Neural cell (in vitro differentiated cells): ENCODE results near the gene RNF227. TPM values are rescaled to one million over a fixed set of nuclear protein-coding genes. Genes with fewer than 3 reads are reported as not detected.

Experiments
- H2AFZ ChIP-seq: fragments of 200-600, 300-800 bp; sonication (generic), shearing (Covaris generic); 2 replicates; pipeline ENCODE4 v1.6.0; 2014; ENCODE audit warnings: low read depth, mild to moderate bottlenecking, antibody characterized with exemption, low read length, moderate library complexity
- H3F3A ChIP-seq: fragments of 200-600 bp; shearing (Covaris generic); 2 replicates; pipeline ENCODE4 v1.6.1; 2016; ENCODE audit warnings: mild to moderate bottlenecking, moderate library complexity, mixed read lengths, antibody characterized with exemption, low read length; ENCODE audit not compliant: insufficient read depth, poor library complexity, severe bottlenecking
- H3K27ac ChIP-seq: fragments of 200-600, 300-800 bp; sonication (generic), shearing (Covaris generic); 2 replicates; pipeline ENCODE4 v1.5.1; 2014; ENCODE audit warnings: mild to moderate bottlenecking, low read length, moderate library complexity
- H3K27me3 ChIP-seq: fragments of 300-800, 200-600 bp; sonication (generic), shearing (Covaris generic); 2 replicates; pipeline ENCODE4 v1.6.0; 2014; ENCODE audit warnings: mild to moderate bottlenecking, low read depth, low read length, moderate library complexity; ENCODE audit not compliant: insufficient read depth
- H3K36me3 ChIP-seq: fragments of 300-800, 200-600 bp; sonication (generic), shearing (Covaris generic); 2 replicates; pipeline ENCODE4 v1.5.1; 2014; ENCODE audit warnings: mild to moderate bottlenecking, antibody characterized with exemption, low read length, moderate library complexity; ENCODE audit not compliant: insufficient read depth
- H3K4me2 ChIP-seq: fragments of 300-800, 200-600 bp; sonication (generic), shearing (Covaris generic); 2 replicates; pipeline ENCODE4 v1.6.0; 2014; ENCODE audit warnings: mild to moderate bottlenecking, low read length
- H3K4me3 ChIP-seq: fragments of 300-800, 200-600 bp; sonication (generic), shearing (Covaris generic); 2 replicates; pipeline ENCODE4 v1.5.1; 2014; ENCODE audit warnings: mild to moderate bottlenecking, low read length, moderate library complexity
- H3K79me2 ChIP-seq: fragments of 200-600 bp; shearing (Covaris generic); replicated peaks from 2 replicates; pipeline ENCODE4 v1.6.0; 2014; ENCODE audit warnings: mild to moderate bottlenecking, low read length, moderate library complexity; ENCODE audit not compliant: insufficient read depth
- H3K9ac ChIP-seq: fragments of 300-800, 200-600 bp; sonication (generic), shearing (Covaris generic); 2 replicates; pipeline ENCODE4 v1.6.1; 2016; ENCODE audit warnings: mild to moderate bottlenecking, low read length, mixed read lengths
- H3K9me2 ChIP-seq: fragments of 200-600 bp; shearing (Covaris generic); 2 replicates; pipeline ENCODE4 v1.6.1; 2016; ENCODE audit warnings: mild to moderate bottlenecking, low read length, mixed read lengths; ENCODE audit not compliant: insufficient read depth
- H3K9me3 ChIP-seq: fragments of 200-600, 300-800 bp; sonication (generic), shearing (Covaris generic); 2 replicates; pipeline ENCODE4 v1.6.1; 2016; ENCODE audit warnings: mild to moderate bottlenecking, mixed run types, low read length, moderate library complexity, mixed read lengths
- H4K20me1 ChIP-seq: fragments of 200-600 bp; shearing (Covaris generic); 2 replicates; pipeline ENCODE4 v1.6.1; 2016; ENCODE audit warnings: mild to moderate bottlenecking, mixed run types; ENCODE audit not compliant: insufficient read depth
- EP300 ChIP-seq: fragments of 450-650 bp; conservative IDR thresholded peaks from 2 replicates; pipeline ENCODE4 v1.6.1; 2014; ENCODE audit warnings: antibody characterized with exemption, mild to moderate bottlenecking, moderate library complexity; ENCODE audit not compliant: poor library complexity, severe bottlenecking
- EZH2 ChIP-seq: fragments of 200-600, 300-800 bp; shearing (Covaris generic), sonication (generic); IDR thresholded peaks from 2 replicates; pipeline ENCODE4 v1.6.1; 2014; ENCODE audit warnings: antibody characterized with exemption, low read length, borderline replicate concordance, mild to moderate bottlenecking; ENCODE audit not compliant: insufficient read depth, poor library complexity, severe bottlenecking
- MXI1 ChIP-seq: fragments of 450-650 bp; conservative IDR thresholded peaks from 2 replicates; pipeline ENCODE4 v1.6.1; 2014; ENCODE audit warnings: antibody characterized with exemption, mild to moderate bottlenecking; ENCODE audit not compliant: poor library complexity, severe bottlenecking
- POLR2AphosphoS5 ChIP-seq: IDR thresholded peaks from 2 replicates; pipeline ENCODE4 v1.6.1; 2012
- RAD21 ChIP-seq: fragments of 450-650 bp; conservative IDR thresholded peaks from 2 replicates; pipeline ENCODE4 v1.6.1; 2014; ENCODE audit warnings: antibody characterized with exemption, mild to moderate bottlenecking, moderate library complexity
- SMC3 ChIP-seq: fragments of 450-650 bp; conservative IDR thresholded peaks from 2 replicates; pipeline ENCODE4 v1.6.1; 2014; ENCODE audit warnings: antibody characterized with exemption, mild to moderate bottlenecking, moderate library complexity; ENCODE audit not compliant: poor library complexity
- TAF1 ChIP-seq: IDR thresholded peaks from 2 replicates; pipeline ENCODE4 v1.6.1; 2012; ENCODE audit warnings: low read depth
- polyA plus RNA-seq: library from polyadenylated mRNA; depleted of rRNA; stranded (reverse); fragments of >200 nt; gene quantifications from 2 replicates; pipeline ENCODE4 v1.2.3, GENCODE V29; 2014
- TF ChIP-seq, protein P1 (sequence below): IDR thresholded peaks from 2 replicates; pipeline ENCODE4 v1.6.1; 2012; ENCODE audit warnings: borderline replicate concordance
- TF ChIP-seq, protein P2 (sequence below): fragments of 450-650 bp; IDR thresholded peaks from 2 replicates; pipeline ENCODE4 v1.5.1; 2014; ENCODE audit warnings: antibody characterized with exemption, mild to moderate bottlenecking, moderate library complexity; ENCODE audit not compliant: poor library complexity, severe bottlenecking

The RNF227 gene
- polyA plus RNA-seq, 1 donor from 2014 or later = 69.9 TPM

DNA sequence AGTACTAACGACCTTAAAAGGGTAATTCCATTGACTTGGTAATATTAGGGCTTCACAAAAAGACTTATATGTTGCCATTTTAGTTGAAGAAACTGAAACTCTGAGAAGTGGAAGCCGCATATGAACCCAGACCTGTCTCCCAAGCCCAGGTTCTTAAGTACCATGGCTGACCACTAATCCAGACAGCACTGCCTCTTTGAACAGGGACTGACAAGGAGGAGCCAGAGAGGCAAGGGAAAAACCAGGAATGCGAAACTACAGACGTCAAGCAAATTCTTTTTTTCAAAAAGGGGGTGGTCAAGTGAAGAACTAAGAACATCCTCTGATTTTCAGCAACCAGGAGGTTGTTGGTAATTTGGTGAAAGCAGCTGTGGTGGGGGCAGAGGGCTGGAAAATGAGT is 43.0 kb downstream of the RNF227 start:
- H3K4me3 ChIP-seq = no peak overlapping the region
- no peaks in the 10 kb centered on the region for H3F3A ChIP-seq
- H3K9me3 ChIP-seq = no peaks in the 10 kb centered on the region
- H3K9ac ChIP-seq = no peak overlapping the region
- H3K4me2 ChIP-seq = no peak overlapping the region
- no peaks in the 10 kb centered on the region for H3K9me2 ChIP-seq
- H2AFZ ChIP-seq = no peak overlapping the region
- peaks cover 5% of the 10 kb centered on the region for H3K79me2 ChIP-seq
- H3K27ac ChIP-seq = no peak overlapping the region
- no peak for TF ChIP-seq POLR2AphosphoS5
- no peak for TF ChIP-seq RAD21
- no peak for TF ChIP-seq EZH2
- no peak for TF ChIP-seq MXI1
- no peak for TF ChIP-seq SMC3
- TF ChIP-seq, protein P1, sequence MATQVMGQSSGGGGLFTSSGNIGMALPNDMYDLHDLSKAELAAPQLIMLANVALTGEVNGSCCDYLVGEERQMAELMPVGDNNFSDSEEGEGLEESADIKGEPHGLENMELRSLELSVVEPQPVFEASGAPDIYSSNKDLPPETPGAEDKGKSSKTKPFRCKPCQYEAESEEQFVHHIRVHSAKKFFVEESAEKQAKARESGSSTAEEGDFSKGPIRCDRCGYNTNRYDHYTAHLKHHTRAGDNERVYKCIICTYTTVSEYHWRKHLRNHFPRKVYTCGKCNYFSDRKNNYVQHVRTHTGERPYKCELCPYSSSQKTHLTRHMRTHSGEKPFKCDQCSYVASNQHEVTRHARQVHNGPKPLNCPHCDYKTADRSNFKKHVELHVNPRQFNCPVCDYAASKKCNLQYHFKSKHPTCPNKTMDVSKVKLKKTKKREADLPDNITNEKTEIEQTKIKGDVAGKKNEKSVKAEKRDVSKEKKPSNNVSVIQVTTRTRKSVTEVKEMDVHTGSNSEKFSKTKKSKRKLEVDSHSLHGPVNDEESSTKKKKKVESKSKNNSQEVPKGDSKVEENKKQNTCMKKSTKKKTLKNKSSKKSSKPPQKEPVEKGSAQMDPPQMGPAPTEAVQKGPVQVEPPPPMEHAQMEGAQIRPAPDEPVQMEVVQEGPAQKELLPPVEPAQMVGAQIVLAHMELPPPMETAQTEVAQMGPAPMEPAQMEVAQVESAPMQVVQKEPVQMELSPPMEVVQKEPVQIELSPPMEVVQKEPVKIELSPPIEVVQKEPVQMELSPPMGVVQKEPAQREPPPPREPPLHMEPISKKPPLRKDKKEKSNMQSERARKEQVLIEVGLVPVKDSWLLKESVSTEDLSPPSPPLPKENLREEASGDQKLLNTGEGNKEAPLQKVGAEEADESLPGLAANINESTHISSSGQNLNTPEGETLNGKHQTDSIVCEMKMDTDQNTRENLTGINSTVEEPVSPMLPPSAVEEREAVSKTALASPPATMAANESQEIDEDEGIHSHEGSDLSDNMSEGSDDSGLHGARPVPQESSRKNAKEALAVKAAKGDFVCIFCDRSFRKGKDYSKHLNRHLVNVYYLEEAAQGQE = no peak
- TF ChIP-seq, protein P2, sequence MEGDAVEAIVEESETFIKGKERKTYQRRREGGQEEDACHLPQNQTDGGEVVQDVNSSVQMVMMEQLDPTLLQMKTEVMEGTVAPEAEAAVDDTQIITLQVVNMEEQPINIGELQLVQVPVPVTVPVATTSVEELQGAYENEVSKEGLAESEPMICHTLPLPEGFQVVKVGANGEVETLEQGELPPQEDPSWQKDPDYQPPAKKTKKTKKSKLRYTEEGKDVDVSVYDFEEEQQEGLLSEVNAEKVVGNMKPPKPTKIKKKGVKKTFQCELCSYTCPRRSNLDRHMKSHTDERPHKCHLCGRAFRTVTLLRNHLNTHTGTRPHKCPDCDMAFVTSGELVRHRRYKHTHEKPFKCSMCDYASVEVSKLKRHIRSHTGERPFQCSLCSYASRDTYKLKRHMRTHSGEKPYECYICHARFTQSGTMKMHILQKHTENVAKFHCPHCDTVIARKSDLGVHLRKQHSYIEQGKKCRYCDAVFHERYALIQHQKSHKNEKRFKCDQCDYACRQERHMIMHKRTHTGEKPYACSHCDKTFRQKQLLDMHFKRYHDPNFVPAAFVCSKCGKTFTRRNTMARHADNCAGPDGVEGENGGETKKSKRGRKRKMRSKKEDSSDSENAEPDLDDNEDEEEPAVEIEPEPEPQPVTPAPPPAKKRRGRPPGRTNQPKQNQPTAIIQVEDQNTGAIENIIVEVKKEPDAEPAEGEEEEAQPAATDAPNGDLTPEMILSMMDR = no peak
- TF ChIP-seq TAF1 = no peak
- no peak for TF ChIP-seq EP300
- H3K36me3 ChIP-seq = no peaks in the 10 kb centered on the region
- H3K27me3 ChIP-seq = no peaks in the 10 kb centered on the region
- no peaks in the 10 kb centered on the region for H4K20me1 ChIP-seq

DNA sequence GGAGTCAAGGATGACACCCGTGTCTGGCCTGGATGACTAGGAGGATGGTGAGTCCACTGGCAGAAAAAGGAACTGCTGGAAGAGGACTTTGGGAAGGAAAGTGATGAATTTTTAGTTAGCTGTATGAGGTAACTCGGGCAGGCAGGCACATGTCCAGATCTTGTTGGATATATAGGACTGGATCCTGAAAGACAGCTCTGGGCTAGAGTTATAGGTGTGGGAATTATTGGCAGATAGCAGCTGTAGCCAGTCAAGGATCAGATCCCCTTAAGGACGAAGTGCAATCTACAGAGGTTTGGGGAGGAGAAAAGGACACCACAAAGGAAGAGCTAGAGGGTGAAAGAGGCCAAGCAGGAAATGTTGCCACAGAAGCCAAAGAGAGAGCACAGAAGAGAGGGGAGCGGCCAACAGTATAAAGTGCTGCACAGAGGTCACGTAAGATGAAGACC is 48.2 kb downstream of the RNF227 start:
- no peaks in the 10 kb centered on the region for H4K20me1 ChIP-seq
- TF ChIP-seq POLR2AphosphoS5 = no peak
- H2AFZ ChIP-seq = no peak overlapping the region
- H3K79me2 ChIP-seq = peaks cover 3% of the 10 kb centered on the region
- H3K27ac ChIP-seq = no peak overlapping the region
- H3K9me3 ChIP-seq = no peaks in the 10 kb centered on the region
- H3K36me3 ChIP-seq = no peaks in the 10 kb centered on the region
- H3K27me3 ChIP-seq = no peaks in the 10 kb centered on the region
- H3K4me2 ChIP-seq = no peak overlapping the region
- no peaks in the 10 kb centered on the region for H3F3A ChIP-seq
- no peaks in the 10 kb centered on the region for H3K9me2 ChIP-seq
- H3K4me3 ChIP-seq = no peak overlapping the region
- H3K9ac ChIP-seq = no peak overlapping the region
